DOHH2 (cell line): ENCODE results near the gene ERVFRD-1.

Source experiments
- EZH2phosphoT487 ChIP-seq: fragments of 200-600 bp; sonication (generic); IDR thresholded peaks from 2 replicates; pipeline ENCODE4 v1.6.1; 2017; ENCODE audit warnings: borderline replicate concordance, mild to moderate bottlenecking, antibody characterized with exemption, low read length, moderate library complexity, mixed read lengths
- TF ChIP-seq, protein P1 (sequence below): fragments of 200-600 bp; sonication (generic); IDR thresholded peaks from one replicate; pipeline ENCODE4 v1.5.1; 2014; ENCODE audit warnings: antibody characterized with exemption, mild to moderate bottlenecking, low read depth, low read length; ENCODE audit not compliant: poor library complexity, severe bottlenecking

DNA sequence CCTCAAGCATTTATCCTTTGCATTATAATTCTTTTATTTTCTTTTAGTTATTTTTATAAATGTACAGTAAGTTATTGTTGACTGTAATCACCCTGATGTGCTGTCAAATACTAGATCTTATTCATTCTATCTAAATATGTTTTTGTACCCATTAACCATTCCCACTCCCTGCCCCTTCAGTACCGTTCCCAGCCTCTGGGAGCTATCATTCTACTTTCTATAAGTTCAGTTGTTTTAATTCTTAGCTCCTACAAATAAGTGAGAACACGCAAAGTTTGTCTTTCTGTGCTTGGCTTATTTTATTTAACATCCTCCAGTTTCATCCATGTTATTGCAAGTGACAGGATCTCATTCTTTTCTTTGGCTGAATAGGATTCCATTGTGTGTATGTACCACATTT, 12.5 kb upstream of the ERVFRD-1 start:
- TF ChIP-seq, protein P1, sequence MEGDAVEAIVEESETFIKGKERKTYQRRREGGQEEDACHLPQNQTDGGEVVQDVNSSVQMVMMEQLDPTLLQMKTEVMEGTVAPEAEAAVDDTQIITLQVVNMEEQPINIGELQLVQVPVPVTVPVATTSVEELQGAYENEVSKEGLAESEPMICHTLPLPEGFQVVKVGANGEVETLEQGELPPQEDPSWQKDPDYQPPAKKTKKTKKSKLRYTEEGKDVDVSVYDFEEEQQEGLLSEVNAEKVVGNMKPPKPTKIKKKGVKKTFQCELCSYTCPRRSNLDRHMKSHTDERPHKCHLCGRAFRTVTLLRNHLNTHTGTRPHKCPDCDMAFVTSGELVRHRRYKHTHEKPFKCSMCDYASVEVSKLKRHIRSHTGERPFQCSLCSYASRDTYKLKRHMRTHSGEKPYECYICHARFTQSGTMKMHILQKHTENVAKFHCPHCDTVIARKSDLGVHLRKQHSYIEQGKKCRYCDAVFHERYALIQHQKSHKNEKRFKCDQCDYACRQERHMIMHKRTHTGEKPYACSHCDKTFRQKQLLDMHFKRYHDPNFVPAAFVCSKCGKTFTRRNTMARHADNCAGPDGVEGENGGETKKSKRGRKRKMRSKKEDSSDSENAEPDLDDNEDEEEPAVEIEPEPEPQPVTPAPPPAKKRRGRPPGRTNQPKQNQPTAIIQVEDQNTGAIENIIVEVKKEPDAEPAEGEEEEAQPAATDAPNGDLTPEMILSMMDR, result no peak
- TF ChIP-seq EZH2phosphoT487, result no peak
